GM18861 (cell line): ENCODE data around the gene PIP4K2A.
"Not testable (repeated sequence)": the region's sequence is repeated elsewhere in the genome, so short reads cannot be mapped to it uniquely, and the experiment has no call there.

Source experiments
- ATAC-seq: cut with Tn5 transposase; IDR thresholded peaks from one replicate; pipeline ENCODE4 v1.9.1; 2021; ENCODE audit not compliant: unreplicated experiment

The PIP4K2A gene

GRCh38 chr10:22527520-22527919 lies 186.9 kb downstream of the PIP4K2A start:
- no peak for ATAC-seq

DNA sequence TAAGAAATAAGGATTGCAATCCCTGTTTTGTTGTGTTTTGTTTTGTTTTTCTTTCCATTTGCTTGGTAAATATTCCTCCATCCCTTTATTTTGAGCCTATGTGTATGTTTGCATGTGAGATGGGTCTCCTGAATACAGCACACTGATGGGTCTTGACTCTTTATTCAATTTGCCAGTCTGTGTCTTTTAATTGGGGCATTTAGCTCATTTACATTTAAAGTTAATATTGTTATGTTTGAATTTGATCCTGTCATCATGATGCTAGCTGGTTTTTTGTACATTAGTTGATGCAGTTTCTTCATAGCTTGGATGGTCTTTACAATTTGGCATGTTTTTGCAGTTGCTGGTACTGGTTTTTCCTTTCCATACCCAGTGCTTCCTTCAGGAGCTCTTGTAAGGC lies 190.0 kb downstream of the PIP4K2A start:
- not testable (repeated sequence) for ATAC-seq

GRCh38 chr10:22520645-22521044 lies 193.7 kb downstream of the PIP4K2A start:
- not testable (repeated sequence) for ATAC-seq

DNA sequence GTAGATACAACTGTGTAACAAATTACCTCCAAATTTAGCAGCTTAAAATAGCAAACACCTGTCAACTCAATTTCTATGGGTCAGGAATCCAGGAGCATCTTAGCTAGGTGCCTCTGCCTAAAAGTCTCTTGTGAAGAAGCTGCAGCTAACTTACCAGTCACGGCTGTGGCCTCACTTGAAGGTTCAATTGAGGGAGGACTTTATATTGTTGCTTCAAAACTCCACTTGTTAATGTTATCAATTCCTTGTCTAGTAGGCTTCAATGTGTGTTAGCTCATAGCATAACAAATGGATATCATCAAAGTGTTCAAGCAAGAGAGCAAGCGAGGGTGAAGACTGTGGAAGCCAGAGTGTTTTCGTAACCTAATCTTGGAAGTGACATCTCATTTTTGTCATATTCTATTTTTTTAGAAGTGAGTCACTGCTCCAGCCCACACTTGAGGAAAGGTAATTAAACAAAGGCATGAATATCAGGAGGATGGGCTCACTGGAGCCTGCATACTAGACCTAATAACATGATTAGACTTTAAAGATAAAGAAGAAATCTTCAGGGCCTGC lies 196.1 kb downstream of the PIP4K2A start:
- ATAC-seq: no peak

- ATAC-seq: no peak
These were observed 199.4 kb downstream of the PIP4K2A start for GRCh38 chr10:22515009-22515408.

DNA sequence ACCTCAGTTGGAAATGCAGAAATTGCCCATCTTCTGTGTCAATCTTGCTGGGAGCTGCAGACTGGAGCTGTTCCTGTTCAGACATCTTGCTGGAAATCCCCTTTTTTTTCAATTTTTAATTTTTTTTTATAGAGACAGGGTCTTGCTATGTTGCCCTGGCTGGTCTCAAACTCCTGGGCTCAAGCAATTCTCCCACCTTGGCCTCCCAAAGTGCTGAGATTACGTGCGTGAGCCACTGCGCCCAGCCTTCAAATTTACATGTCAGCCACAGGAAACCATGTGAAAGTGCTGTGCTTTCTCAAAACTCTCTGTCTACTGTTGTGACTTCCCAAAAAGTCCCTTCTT lies 200.0 kb downstream of the PIP4K2A start:
- ATAC-seq: not testable (repeated sequence)

GRCh38 chr10:22513483-22514413 lies 200.6 kb downstream of the PIP4K2A start:
- ATAC-seq: not testable (repeated sequence)

- ATAC-seq: not testable (repeated sequence)
These were observed 202.4 kb downstream of the PIP4K2A start for GRCh38 chr10:22512015-22512414.

- ATAC-seq: not testable (repeated sequence)
These were observed 206.2 kb downstream of the PIP4K2A start for GRCh38 chr10:22508214-22508613.

DNA sequence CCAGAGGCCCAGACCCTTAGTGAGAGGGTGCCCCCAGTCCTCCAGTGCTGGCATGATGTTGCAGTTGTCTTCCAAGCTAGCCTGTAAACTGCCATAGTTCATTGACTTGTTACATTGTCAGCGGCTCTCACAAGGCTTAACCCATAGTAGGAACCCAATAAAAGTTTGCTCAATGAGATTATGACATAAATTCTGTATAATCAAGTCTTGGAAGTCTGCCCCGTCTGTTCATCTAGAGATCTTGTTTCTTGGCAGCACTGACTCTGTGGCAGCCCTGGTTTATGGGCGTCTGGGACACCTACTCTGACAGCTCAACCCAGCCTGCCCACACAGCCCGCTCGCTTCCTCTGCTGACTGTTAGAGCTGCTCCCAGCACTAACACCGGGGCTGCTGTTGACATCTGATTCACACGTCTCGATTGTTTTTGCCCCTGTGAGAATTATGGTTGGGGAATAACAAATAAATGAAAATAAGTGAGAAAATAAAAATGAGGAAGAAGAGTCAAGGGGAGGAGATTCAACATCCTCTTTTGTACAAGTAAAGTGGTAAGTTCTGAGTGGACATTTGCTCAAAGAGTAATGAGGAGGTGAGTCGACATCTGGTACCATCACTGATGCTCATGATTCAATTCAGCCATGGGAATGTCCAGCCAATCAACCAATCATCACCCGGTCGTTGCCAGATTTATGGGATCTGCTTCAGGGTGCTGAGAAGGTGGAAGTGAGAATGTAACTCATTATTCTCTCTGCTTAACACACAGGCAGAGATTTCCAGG lies 208.3 kb downstream of the PIP4K2A start:
- ATAC-seq: no peak

DNA sequence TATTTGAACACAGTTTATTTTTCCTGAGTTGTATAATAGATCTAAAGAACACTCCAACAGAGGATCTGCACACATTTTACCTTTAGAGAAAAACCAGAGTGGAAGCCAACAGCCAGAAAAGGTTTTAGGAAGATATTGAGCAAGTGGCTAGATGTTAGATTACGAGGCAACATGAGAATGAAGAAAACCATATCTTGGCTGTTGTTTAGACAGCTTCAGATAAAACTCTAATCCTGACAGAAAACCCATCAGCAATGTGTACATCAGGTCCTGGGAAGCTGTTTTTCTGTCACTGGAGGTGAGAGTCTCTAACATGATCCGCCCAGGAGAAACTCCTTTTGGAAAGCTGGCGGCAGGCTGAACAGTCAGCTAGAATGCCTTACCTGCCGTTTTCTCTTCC lies 209.6 kb downstream of the PIP4K2A start:
- ATAC-seq: no peak

DNA sequence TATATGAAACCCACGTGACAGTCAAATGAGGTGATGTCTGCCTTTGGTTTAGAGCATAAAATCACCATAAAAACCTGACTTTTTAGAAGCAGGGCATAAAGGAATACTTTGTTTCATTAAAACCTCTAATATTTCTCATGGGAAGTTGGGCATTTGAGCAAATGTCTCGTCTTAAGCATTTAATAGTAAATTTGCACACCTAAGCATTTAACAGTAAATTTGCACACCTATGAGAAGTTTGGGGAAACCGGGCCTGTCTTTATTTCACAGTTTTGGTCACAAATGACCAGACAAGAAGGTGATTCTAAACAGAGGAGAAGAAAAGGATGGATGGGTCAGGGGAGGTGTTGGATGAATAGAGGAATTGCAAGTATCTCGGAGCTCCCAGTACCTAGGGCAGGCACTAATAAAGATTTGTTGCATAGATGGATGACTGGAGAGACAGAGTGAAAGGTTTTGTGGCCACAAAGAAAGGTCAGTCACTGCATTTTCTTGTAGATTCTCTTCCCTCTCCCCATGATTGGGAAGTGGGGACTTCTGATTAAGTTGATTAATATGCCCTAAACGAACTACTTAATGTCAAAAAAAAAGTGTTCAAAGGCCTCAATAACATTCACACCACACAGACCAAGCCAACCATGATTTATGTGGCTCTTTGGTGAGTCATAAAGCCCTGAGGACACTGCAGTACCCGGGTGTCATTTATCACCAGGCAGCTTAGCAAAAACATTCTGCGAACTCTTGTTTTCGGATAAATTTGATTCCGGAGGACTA lies 210.9 kb downstream of the PIP4K2A start:
- no peak for ATAC-seq

- no peak for ATAC-seq
These were observed 212.5 kb downstream of the PIP4K2A start for GRCh38 chr10:22501863-22502262.

- no peak for ATAC-seq
These were observed 213.0 kb downstream of the PIP4K2A start for GRCh38 chr10:22501413-22501812.

DNA sequence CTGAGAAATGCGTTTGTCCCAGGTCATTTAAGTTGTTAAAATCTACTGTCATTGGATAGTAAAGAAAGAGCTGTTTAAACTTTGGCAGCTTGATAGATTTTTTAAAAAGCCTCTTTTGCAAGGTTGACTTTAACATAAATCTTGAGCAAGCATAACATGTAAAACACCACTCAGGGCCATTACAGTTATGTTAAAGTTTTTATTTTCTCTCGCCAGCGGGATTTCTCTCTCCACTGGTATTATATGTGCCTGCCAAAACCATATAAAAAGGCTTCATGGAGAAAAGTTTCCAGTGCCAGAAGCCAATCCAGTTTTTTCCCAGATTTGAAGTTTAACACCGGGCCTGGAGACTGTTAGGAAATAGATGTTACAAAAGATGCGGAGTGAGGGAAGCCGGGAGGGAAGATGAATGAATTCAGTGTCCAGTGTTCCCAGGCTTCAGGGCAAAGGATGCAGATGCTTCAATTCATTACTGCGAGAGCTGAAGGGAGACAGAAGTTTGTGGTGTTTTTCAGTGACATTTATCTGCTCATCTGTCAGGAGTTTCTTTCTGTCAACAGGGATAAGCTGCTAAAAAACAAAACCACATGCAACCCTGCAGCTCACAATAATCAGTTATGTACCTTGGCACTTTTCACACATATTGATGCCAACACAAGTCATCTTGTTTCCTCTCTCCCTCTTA lies 213.6 kb downstream of the PIP4K2A start:
- no peak for ATAC-seq

DNA sequence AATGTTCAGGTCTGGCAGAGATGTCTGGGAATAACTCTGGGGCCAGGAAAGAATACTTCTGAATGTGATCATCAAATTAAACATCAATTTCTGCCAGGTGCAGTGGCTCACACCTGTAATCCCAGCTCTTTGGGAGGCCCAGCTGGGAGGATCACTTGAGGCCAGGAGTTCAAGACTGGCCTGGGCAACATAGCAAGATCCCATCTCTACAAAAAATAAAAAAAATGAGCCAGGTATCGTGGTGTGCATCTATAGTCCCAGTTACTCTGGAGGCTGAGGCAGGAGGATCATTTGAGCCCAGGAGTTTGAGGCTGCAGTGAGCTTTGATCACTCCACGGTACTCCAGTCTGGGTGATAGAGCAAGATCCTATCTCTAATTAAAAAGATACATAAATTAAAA lies 214.4 kb downstream of the PIP4K2A start:
- not testable (repeated sequence) for ATAC-seq

DNA sequence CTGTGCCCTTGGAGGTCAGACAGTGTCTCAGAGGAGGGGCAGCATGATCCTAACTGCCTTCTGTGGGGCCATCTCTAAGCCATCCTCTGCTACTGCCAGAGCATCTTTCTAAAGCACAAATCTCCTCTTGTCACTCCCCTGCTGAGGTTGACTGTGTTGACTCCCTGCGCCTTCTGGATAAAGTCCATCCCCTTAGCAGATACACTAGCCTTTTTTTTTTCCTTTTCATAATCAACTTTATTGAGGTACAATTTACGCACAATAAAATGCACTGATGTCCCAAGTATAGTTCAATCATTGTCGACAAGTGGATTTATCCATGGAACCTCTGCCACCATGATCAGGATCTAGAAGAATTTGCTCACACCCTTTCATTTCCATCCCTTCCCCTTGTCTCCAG lies 219.0 kb downstream of the PIP4K2A start:
- ATAC-seq: no peak

DNA sequence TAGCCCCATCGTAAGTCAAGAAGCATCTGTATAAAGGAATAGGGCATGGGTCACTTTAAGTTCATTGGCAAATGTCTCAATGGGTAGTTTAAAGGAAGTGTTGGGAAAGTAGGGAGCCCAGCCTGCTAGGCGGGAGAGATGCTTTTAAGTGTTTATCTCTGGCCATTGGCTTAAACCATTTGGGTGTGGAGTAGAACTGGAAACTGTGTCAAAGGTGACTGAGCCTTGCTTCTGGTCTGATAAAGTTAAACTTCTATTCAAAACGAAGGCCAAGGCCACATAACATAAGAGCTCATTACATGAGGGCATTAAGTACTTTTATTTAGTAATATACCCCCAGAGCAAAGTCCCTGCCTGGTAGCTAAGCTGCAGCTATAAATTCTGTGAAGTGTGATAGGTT lies 220.4 kb downstream of the PIP4K2A start:
- no peak for ATAC-seq

- no peak for ATAC-seq
These were observed 222.3 kb downstream of the PIP4K2A start for GRCh38 chr10:22491931-22492615.

DNA sequence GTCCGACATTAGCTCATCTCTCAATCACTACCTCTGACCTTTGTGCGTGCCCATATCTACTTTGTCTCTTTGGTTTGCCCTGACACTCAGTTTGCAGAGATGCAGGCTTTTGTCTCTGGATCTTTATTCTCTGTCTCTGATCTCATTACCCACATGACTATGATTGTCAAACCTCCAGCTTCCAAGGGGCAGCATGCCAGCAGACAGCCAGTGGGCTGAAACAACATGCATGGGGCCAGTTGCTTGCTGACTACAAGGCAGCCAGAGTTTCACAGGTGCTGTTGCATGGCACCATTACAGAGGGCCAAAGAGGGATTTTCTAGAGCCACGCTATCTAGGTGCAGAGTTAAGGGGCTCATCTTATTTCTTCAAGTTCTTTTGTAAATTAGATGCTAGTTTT lies 222.9 kb downstream of the PIP4K2A start:
- ATAC-seq: no peak
